ENCODE data around the gene MFN1.
"Not testable (repeated sequence)": the region's sequence is repeated elsewhere in the genome, so short reads cannot be mapped to it uniquely, and the experiment has no call there.

The MFN1 gene

GRCh38 chr3:179347345-179348194, at the start of gene MFN1:
TSS of gene MFN1 (plus strand) at chr3:179347709. CDS start at chr3:179348852, 1,143 bp downstream.
- peak; percentile 93 for DNase-seq

GRCh38 chr3:179297971-179298725, 49.4 kb upstream of the MFN1 start:
- DNase-seq = no peak

- DNase-seq = no peak
Observed at GRCh38 chr3:179299316-179299715, 48.2 kb upstream of the MFN1 start.

- DNase-seq = no peak
Observed at GRCh38 chr3:179299999-179300613, 47.4 kb upstream of the MFN1 start.

- no peak for DNase-seq
Observed at GRCh38 chr3:179301645-179302044, 45.9 kb upstream of the MFN1 start.

GRCh38 chr3:179302111-179302510, 45.4 kb upstream of the MFN1 start:
- no peak for DNase-seq

- no peak for DNase-seq
Observed at GRCh38 chr3:179304605-179305004, 42.9 kb upstream of the MFN1 start.

- DNase-seq = not testable (repeated sequence)
Observed at GRCh38 chr3:179307362-179307761, 40.1 kb upstream of the MFN1 start.

- no peak for DNase-seq
Observed at GRCh38 chr3:179308001-179308400, 39.5 kb upstream of the MFN1 start.

GRCh38 chr3:179309225-179310078, 38.1 kb upstream of the MFN1 start:
- DNase-seq = no peak

- DNase-seq = no peak
Observed at GRCh38 chr3:179318876-179319275, 28.6 kb upstream of the MFN1 start.

GRCh38 chr3:179321668-179322285, 25.7 kb upstream of the MFN1 start:
- DNase-seq = peak; percentile 22

- DNase-seq = peak; percentile 90
Observed at GRCh38 chr3:179322286-179323196, 25.0 kb upstream of the MFN1 start, which contains the start of gene ZNF639. TSS of gene ZNF639 (plus strand) at chr3:179323031. CDS start at chr3:179328294, 5,263 bp downstream.

- peak; percentile 74 for DNase-seq
Observed at GRCh38 chr3:179323197-179324110, 24.1 kb upstream of the MFN1 start.

- DNase-seq = no peak
Observed at GRCh38 chr3:179324270-179324754, 23.2 kb upstream of the MFN1 start.

GRCh38 chr3:179330438-179330837, 17.1 kb upstream of the MFN1 start:
- DNase-seq = no peak

- DNase-seq = no peak
Observed at GRCh38 chr3:179332240-179332639, 15.3 kb upstream of the MFN1 start.

- DNase-seq = no peak
Observed at GRCh38 chr3:179333084-179333483, 14.4 kb upstream of the MFN1 start.

- no peak for DNase-seq
Observed at GRCh38 chr3:179336345-179336929, 11.1 kb upstream of the MFN1 start.

Measured in stimulated activated CD4-positive, alpha-beta T cell treated with anti-CD3 and anti-CD28 coated beads, Interleukin-15, amount 100 ng/mL, for 24 hours (primary cell).